GM21526 (cell line): ENCODE measurements around the gene SLC6A9.

Experiments
- ATAC-seq: cut with Tn5 transposase; IDR thresholded peaks from one replicate; pipeline ENCODE4 v1.9.1; 2021; ENCODE audit warnings: moderate library complexity; ENCODE audit not compliant: unreplicated experiment, low FRiP score

Gene SLC6A9

GRCh38 chr1:44031252-44032169, at the start of gene SLC6A9:
Gene SLC6A9 (minus strand): TSS chr1:44031462. CDS start chr1:44024277, 7,185 bp downstream.
- ATAC-seq: no peak

- no peak for ATAC-seq
Observed at GRCh38 chr1:44079566-44079965, 48.3 kb upstream of the SLC6A9 start.

GRCh38 chr1:44078104-44078503, 46.8 kb upstream of the SLC6A9 start:
- no peak for ATAC-seq

GRCh38 chr1:44077421-44077820, 46.2 kb upstream of the SLC6A9 start:
- no peak for ATAC-seq

GRCh38 chr1:44076066-44076465, 44.8 kb upstream of the SLC6A9 start:
- no peak for ATAC-seq

GRCh38 chr1:44074415-44074814, 43.2 kb upstream of the SLC6A9 start:
- no peak for ATAC-seq

GRCh38 chr1:44073528-44073927, 42.3 kb upstream of the SLC6A9 start:
- no peak for ATAC-seq

- ATAC-seq: no peak
Observed at GRCh38 chr1:44072821-44073220, 41.6 kb upstream of the SLC6A9 start.

- no peak for ATAC-seq
Observed at GRCh38 chr1:44072204-44072603, 40.9 kb upstream of the SLC6A9 start.

- no peak for ATAC-seq
Observed at GRCh38 chr1:44071461-44071860, 40.2 kb upstream of the SLC6A9 start.

GRCh38 chr1:44068442-44068921, 37.2 kb upstream of the SLC6A9 start:
- ATAC-seq: no peak

- no peak for ATAC-seq
Observed at GRCh38 chr1:44067266-44068250, 36.3 kb upstream of the SLC6A9 start.

- no peak for ATAC-seq
Observed at GRCh38 chr1:44062656-44063179, 31.5 kb upstream of the SLC6A9 start.

- ATAC-seq: no peak
Observed at GRCh38 chr1:44061857-44062256, 30.6 kb upstream of the SLC6A9 start.

GRCh38 chr1:44060830-44061267, 29.6 kb upstream of the SLC6A9 start:
- ATAC-seq: no peak

GRCh38 chr1:44059664-44060355, 28.5 kb upstream of the SLC6A9 start:
- ATAC-seq: no peak

GRCh38 chr1:44059212-44059611, 27.9 kb upstream of the SLC6A9 start:
- no peak for ATAC-seq

GRCh38 chr1:44057293-44057692, 26.0 kb upstream of the SLC6A9 start:
- ATAC-seq: no peak

- no peak for ATAC-seq
Observed at GRCh38 chr1:44053394-44053793, 22.1 kb upstream of the SLC6A9 start.

- ATAC-seq: no peak
Observed at GRCh38 chr1:44050261-44050660, 19.0 kb upstream of the SLC6A9 start.
